HG03571 (cell line): Measurements from ENCODE around the gene KLK13.

Experiments
- ATAC-seq: cut with Tn5 transposase; IDR thresholded peaks from one replicate; pipeline ENCODE4 v1.9.1; 2021; ENCODE audit not compliant: unreplicated experiment

KLK13 gene

DNA sequence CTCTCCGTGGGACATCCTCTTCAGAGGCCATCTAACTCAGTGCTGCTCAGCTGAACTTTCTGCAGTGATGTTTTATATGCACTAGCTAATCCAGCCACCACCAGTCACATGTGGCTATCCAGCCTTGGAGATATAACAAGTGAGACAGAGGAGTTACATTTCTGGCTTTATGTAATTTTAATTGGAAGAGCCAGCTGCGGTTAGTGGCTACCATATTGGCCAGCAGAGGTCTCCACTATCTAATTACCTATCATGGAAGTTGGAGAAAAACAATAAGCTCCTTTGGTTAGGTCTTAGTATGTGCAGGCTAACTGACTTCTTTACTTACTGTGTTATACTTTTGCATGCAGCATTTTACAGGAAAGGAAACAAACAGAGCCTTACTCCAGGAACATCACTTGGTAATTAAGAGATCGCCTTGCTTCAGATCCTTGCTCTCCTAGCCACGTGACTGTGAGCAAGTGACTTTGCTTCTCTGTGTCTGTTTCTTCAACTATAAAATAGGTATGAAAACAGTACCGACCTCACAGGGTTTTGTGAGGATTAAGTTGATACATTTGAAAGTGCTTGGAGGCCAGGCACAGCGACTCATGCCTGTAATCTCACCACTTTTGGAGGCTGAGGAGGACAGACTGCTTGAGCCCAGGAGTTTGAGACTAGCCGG, 43.8 kb downstream of the KLK13 start:
- ATAC-seq, result no peak

GRCh38 chr19:51019544-51019925, 45.4 kb downstream of the KLK13 start, which contains the start of gene KLK10:
TSS of gene KLK10 (minus strand) at chr19:51019709. CDS start at chr19:51019130, 579 bp downstream.
- no peak for ATAC-seq

GRCh38 chr19:51018745-51019543, 45.9 kb downstream of the KLK13 start:
- no peak for ATAC-seq

DNA sequence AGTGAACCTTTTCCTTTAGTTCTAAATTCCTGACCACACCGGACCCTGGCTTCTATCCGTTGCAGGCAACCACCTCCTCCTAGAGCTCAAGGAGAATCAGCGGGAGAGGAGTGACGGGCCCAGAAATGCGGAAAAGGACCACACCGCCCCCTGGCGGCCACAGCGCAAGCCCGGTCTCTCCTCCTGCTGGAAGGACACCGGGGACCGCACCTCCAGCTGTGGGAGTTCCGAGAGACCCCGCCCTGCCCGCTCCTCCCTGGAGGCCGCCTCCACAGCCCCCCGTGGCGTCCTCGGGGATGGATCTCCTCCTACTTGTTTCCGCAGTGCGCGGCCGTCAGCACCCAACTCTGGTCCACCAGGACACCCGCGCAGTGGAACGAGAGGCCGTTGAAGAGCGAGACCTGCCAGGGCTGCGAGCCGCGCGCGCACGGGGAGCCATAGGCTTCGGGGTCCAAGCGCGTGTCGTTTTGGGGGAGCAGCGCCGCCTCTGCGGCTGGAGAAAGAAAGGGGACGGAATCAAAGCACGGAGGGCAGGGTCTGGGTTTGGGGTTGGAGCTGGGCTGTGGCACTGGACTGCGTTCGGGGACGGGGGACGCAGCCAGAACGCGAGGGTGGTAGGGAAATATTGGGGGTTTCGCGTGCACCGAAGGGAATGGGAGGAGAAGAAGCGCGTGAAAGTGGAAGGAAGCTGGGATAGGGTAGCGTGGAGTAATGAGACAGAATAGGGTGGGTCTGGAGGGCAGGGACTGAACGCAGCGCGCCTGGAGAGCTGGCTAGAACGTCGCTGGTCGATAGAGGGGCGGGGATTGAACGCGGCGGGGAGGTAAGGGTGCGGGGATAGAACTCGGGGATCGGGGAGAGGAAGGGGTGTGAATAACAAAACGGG, 47.9 kb downstream of the KLK13 start:
- no peak for ATAC-seq

GRCh38 chr19:51015691-51016267, 49.1 kb downstream of the KLK13 start:
- no peak for ATAC-seq

- no peak for ATAC-seq
These were observed 50.6 kb downstream of the KLK13 start for GRCh38 chr19:51014242-51014641.

DNA sequence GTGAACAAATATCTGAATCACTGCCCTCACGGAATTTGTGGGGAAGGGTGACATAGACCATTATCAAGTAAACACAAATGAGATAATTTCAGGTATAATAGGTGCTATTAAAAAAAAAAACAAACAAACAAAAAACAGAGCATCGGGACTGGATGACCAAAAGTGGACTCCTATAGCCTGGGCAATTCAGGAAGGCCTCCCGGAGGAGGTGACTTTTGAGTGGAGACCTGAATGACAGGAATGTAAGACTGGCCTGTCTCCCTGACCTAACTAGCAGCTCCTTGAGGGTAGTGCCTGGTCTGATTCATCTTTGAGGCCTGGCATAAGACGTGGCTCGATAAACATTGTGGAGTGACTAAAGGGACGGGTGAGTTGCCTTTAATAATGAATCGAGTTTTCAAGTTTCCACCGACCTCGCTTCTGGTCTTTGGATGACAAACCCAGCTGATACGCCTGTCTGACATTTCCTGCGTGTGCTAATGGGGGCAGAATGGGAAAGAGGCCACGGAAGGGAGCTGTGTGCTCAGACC, 52.2 kb downstream of the KLK13 start:
- no peak for ATAC-seq

GRCh38 chr19:51010066-51010795, 54.7 kb downstream of the KLK13 start:
- ATAC-seq, result no peak

- no peak for ATAC-seq
These were observed 55.6 kb downstream of the KLK13 start for GRCh38 chr19:51009061-51009891.

DNA sequence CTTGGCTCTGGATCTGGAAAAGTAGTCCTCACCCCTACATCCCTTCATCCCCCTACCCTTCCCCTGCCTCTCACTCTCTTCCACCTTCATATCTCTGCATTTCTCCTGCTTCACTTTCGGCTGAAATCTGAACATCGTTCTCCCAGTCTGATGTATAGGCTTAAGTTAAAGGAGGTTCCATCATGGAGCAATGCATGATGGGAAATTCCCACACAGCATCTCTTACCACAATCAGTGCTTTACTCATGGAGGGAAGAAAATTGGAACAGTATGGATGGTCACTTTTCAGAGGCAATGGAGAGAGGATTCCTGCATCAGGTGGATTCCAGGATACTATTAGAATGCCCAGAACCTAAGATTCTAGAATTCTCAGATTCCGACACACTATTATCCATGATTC, 57.4 kb downstream of the KLK13 start:
- ATAC-seq, result no peak

DNA sequence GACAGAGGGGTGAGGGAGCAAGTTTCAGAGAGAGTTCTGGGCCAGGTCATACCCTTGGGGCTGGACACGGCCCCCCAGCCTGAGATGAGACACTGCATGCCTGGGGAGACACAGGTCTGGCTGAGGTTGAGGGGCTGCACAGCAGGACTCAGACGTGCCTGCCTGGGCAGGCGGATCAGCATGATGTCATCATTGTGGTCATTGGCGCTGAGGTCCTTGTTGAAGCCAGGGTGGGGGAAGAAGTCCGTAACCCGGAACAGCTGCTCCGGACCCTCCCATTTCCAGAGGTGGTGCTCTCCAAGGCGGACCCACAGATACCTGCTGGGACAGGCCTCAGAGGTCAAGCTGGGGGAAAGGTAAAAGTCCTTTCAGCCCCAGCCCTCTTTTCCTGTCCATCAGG, 58.5 kb downstream of the KLK13 start:
- ATAC-seq, result no peak
